ENCODE data around the gene PRKCA. TPM values are rescaled to one million over a fixed set of nuclear protein-coding genes. Genes with fewer than 3 reads are reported as not detected.

PRKCA gene
- total RNA-seq, 1 experiment from 2014 or later = 22.6 TPM

DNA sequence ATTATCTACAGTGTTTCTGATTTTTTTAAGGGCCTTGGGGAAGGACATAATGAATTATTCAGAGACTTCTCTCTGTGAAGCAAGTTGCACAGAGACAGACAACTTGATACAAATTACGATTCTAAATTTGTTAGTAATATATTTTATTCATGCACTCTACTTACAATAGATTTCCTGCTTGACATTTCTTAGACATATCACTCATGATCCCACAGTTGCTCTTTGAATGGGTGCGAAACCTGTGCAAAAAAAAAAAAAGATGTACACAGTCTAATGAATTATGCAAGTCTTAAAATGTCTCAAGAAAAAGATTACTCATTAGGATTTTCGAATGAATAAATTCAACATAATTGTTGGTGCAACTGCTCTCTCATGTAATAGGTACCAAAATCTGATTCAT is 254.8 kb downstream of the PRKCA start:
- H3K27ac ChIP-seq (ENCODE audit: low read length) = no peak overlapping the region
- no peak for TF ChIP-seq EZH2 (IDR thresholded peaks at IDR 0.05; ENCODE audit: low read length, unreplicated experiment)
- TF ChIP-seq EZH2phosphoT487 (IDR thresholded peaks at IDR 0.05; ENCODE audit: borderline replicate concordance, low read length) = no peak
- TF ChIP-seq, protein P1, sequence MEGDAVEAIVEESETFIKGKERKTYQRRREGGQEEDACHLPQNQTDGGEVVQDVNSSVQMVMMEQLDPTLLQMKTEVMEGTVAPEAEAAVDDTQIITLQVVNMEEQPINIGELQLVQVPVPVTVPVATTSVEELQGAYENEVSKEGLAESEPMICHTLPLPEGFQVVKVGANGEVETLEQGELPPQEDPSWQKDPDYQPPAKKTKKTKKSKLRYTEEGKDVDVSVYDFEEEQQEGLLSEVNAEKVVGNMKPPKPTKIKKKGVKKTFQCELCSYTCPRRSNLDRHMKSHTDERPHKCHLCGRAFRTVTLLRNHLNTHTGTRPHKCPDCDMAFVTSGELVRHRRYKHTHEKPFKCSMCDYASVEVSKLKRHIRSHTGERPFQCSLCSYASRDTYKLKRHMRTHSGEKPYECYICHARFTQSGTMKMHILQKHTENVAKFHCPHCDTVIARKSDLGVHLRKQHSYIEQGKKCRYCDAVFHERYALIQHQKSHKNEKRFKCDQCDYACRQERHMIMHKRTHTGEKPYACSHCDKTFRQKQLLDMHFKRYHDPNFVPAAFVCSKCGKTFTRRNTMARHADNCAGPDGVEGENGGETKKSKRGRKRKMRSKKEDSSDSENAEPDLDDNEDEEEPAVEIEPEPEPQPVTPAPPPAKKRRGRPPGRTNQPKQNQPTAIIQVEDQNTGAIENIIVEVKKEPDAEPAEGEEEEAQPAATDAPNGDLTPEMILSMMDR (conservative IDR thresholded peaks at IDR 0.05; ENCODE audit: low read depth, low read length) = no peak
- H4K20me1 ChIP-seq (ENCODE audit: low read length) = no peaks in the 10 kb centered on the region
- no peak overlapping the region for H3K4me2 ChIP-seq (ENCODE audit: low read length)
- H3K27me3 ChIP-seq (ENCODE audit: low read length) = no peaks in the 10 kb centered on the region
- H3K79me2 ChIP-seq (ENCODE audit: low read length) = peaks cover 14% of the 10 kb centered on the region; the same call in 1 of the 2 replicates
- no peaks in the 10 kb centered on the region for H3F3A ChIP-seq (ENCODE audit: low read length, unreplicated experiment)
- H3K36me3 ChIP-seq (ENCODE audit: low read depth, low read length) = no peaks in the 10 kb centered on the region
- no peaks in the 10 kb centered on the region for H3K9me3 ChIP-seq (ENCODE audit: low read length)
- DNase-seq (no peak), ATAC-seq (no peak)
- no peaks in the 10 kb centered on the region for H3K9me2 ChIP-seq (replicated peaks; ENCODE audit: low read length)
- H3K4me1 ChIP-seq (ENCODE audit: insufficient read depth, low read length) = peaks cover 4% of the 10 kb centered on the region
- H3K9ac ChIP-seq (ENCODE audit: low read length) = no peak overlapping the region
- ChIA-PET POLR2A (ENCODE audit: unreplicated experiment) (interaction anchor here (0.7 kb wide), 1 partner anchor 10 kb away, joined by 16 read pairs; no protein-coding TSS in a partner anchor), CTCF (no interaction called here)
- no TSS peak for BruUV-seq (replicated peaks)
- no peak overlapping the region for H2AFZ ChIP-seq (ENCODE audit: low read length)
- intact Hi-C loops (cut with micrococcal nuclease) = no loop called here
- H3K4me3 ChIP-seq (ENCODE audit: low read length) = no peak overlapping the region

DNA sequence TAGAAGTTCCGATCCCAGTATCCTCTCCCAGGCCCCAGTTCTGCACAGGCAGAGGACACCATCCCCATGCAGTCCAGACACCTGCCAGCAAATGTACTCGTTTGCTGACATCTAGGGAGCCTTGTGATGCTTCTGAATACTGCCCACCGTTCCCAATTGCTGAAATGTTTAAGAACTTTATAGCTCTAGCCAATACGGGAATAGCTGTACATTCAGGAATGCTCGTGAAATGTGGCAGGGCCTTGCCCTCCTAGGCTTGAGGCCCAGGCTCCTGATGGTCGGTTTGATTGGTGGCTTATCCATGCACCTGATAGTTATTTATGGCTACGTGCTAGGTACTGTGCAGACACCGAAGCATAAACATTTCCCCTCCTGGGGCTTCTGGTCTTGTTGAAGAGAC is 255.5 kb downstream of the PRKCA start:
- POLR2A ChIA-PET (ENCODE audit: unreplicated experiment) = interaction anchor here (0.7 kb wide), 1 partner anchor 11 kb away, joined by 16 read pairs; no protein-coding TSS in a partner anchor
- CTCF ChIA-PET = no interaction called here
- H3K79me2 ChIP-seq (ENCODE audit: low read length) = 0 out of 2 replicates have a peak, but pooled peaks cover 9% of the 10 kb centered on the region

GRCh38 chr17:66560691-66561090 is 258.3 kb downstream of the PRKCA start:
- intact Hi-C loops (cut with micrococcal nuclease) = no loop called here
- CTCF ChIA-PET = no interaction called here
- Histone ChIP-seq H3F3A (ENCODE audit: low read length, unreplicated experiment) (no peaks in the 10 kb centered on the region), H3K27me3 (ENCODE audit: low read length) (no peaks in the 10 kb centered on the region), H4K20me1 (ENCODE audit: low read length) (no peaks in the 10 kb centered on the region), H3K27ac (ENCODE audit: low read length) (no peak overlapping the region), H3K9me3 (ENCODE audit: low read length) (no peaks in the 10 kb centered on the region), H3K79me2 (ENCODE audit: low read length) (no peaks in the 10 kb centered on the region), H3K4me2 (ENCODE audit: low read length) (no peak overlapping the region), H2AFZ (ENCODE audit: low read length) (no peak overlapping the region), H3K9ac (ENCODE audit: low read length) (no peak overlapping the region), H3K36me3 (ENCODE audit: low read depth, low read length) (no peaks in the 10 kb centered on the region), H3K4me1 (ENCODE audit: insufficient read depth, low read length) (peaks cover 4% of the 10 kb centered on the region; the same call in 1 of the 2 replicates), H3K9me2 (replicated peaks; ENCODE audit: low read length) (no peaks in the 10 kb centered on the region), H3K4me3 (ENCODE audit: low read length) (no peak overlapping the region)
- no TSS peak for BruUV-seq (replicated peaks)
- ATAC-seq (no peak), DNase-seq (no peak)
- POLR2A ChIA-PET (ENCODE audit: unreplicated experiment) = no interaction called here
- TF ChIP-seq, protein P1 (conservative IDR thresholded peaks at IDR 0.05; ENCODE audit: low read depth, low read length) = no peak
- TF ChIP-seq EZH2phosphoT487 (IDR thresholded peaks at IDR 0.05; ENCODE audit: borderline replicate concordance, low read length) = no peak

More for the DNA sequence above, 255.5 kb downstream of the PRKCA start:
- no peaks in the 10 kb centered on the region for H3K9me3 ChIP-seq (ENCODE audit: low read length)
- DNase-seq (no peak), ATAC-seq (no peak)
- intact Hi-C loops (cut with micrococcal nuclease) = no loop called here
- no peaks in the 10 kb centered on the region for H3K9me2 ChIP-seq (replicated peaks; ENCODE audit: low read length)
- BruUV-seq (replicated peaks) = no TSS peak
- no peak for TF ChIP-seq EZH2phosphoT487 (IDR thresholded peaks at IDR 0.05; ENCODE audit: borderline replicate concordance, low read length)
- no peaks in the 10 kb centered on the region for H3K27me3 ChIP-seq (ENCODE audit: low read length)
- H2AFZ ChIP-seq (ENCODE audit: low read length) = no peak overlapping the region
- H3F3A ChIP-seq (ENCODE audit: low read length, unreplicated experiment) = no peaks in the 10 kb centered on the region
- no peak overlapping the region for H3K4me2 ChIP-seq (ENCODE audit: low read length)
- H3K9ac ChIP-seq (ENCODE audit: low read length) = no peak overlapping the region
- H3K4me1 ChIP-seq (ENCODE audit: insufficient read depth, low read length) = no peaks in the 10 kb centered on the region
- H3K4me3 ChIP-seq (ENCODE audit: low read length) = no peak overlapping the region
- no peak overlapping the region for H3K27ac ChIP-seq (ENCODE audit: low read length)
- no peaks in the 10 kb centered on the region for H4K20me1 ChIP-seq (ENCODE audit: low read length)
- H3K36me3 ChIP-seq (ENCODE audit: low read depth, low read length) = no peaks in the 10 kb centered on the region
